NCI-H345 treated with DMSO at 0.1 percent for 48 hours (cell line): ENCODE results near the gene TMEM186.
"Not testable (repeated sequence)": the region's sequence is repeated elsewhere in the genome, so short reads cannot be mapped to it uniquely, and the experiment has no call there.

Source experiments
- DNase-seq: peaks from one replicate; lab custom pipeline; 2025; ENCODE audit not compliant: unreplicated experiment; lab: John Stamatoyannopoulos, UW

The TMEM186 gene

DNA sequence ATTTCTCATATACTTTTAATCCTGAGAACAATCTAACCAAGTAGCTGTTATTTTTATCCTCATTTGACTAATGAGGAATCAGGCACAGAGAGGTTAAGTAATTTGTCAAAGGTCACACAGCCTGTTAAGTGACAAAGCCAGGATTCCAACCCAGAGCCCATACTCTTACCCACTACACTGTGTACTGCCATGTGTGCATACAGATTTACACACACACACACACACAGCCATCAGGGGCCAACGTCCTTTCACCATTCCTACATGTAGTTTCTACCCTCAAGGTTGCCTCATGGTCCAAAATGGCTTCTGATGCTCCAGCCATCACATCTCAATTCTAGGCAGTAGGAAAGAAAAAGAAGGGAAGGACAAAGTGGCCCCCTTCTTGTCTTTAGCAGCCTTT, 22.1 kb downstream of the TMEM186 start:
- no peak for DNase-seq

DNA sequence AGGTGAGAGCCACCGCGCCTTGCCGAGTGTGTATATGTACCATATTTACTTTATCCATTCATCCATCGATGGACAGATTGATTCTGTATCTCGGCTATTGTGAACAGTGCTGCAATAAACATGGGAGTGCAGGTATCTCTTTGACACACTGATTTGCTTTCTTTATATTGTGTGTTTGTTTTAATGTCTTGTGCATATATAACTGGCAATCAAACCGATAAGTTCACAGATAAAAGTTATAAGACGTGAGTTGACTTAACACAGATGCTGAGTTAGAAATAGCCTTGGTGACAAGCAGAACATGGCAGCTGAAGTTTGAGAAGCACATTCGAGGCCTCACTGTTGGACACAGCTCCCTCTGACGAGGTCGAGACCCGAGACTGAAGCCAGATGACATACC, 23.2 kb downstream of the TMEM186 start:
- no peak for DNase-seq

DNA sequence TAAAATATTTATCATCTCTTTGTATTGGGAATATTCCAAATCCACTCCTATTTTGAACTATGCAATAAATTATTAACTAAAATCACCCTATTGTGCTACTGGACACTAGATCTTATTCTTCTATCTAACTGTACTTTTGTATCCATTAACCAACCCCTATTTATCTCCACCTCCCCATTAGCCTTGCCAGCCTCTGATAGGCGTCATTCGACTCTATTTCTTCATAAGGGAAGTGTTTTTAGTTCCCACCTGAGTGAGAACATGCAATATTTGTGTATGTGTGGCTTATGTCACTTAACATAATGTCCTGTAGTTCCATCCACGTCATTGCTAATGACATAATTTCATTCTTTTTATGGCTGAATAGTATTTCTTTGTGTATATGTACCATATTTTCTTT, 23.9 kb downstream of the TMEM186 start:
- no peak for DNase-seq

DNA sequence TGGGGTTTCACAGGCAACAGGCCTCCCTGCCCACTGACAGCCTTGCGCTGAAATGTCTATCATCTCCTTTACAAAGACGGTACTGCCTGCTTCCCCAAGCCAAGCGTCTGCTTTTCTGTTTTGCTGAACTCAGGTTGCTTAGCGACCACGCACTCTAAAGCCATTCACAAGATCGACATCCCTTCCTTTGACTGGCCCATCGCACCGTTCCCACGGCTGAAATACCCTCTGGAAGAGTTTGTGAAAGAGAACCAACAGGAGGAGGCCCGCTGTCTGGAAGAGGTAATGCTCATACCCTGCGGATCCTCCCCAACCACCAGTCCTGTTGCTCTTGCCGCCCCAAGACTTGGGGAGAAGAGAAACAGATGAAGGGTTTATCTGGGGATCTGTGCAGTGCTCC, 28.7 kb downstream of the TMEM186 start:
- DNase-seq: no peak

DNA sequence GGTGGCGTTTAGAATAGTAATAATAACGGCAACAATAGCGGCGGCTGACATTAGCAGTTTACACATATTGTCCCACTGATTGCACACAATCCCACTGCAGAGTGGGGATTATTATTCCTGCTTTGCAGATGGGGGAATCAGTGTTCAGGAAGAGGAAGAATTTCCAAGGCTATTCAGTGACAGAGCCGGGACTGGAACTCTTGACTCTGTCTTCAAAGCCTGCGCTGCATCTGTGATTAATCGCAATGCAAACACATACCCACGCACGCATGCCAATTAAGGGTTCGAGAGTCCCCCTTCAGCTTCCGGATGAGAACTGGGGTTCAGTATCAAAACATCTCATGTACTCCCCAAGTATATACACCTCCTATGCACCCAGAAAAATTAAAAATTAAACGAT, 29.2 kb downstream of the TMEM186 start:
- DNase-seq: no peak

DNA sequence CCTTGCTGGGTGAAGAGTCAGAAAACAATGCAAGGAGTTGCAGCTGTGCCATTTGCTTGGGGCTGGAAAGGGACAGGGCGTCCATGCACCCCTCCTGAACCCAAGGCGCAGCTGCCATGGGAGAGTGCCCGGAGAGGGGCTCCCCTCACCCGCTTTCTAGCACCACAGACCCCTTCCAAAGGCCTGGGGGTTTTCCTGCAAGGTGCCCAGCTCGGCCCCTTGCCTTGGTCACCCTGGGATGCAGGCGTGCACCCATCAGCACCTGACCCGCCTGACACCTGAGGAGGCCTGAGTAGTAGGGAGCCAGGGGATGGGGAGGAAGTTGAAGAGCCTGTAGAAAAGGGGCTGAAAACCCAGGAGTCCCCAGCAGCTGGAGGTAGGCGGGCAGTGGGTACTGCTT, 30.3 kb downstream of the TMEM186 start:
- DNase-seq: no peak

DNA sequence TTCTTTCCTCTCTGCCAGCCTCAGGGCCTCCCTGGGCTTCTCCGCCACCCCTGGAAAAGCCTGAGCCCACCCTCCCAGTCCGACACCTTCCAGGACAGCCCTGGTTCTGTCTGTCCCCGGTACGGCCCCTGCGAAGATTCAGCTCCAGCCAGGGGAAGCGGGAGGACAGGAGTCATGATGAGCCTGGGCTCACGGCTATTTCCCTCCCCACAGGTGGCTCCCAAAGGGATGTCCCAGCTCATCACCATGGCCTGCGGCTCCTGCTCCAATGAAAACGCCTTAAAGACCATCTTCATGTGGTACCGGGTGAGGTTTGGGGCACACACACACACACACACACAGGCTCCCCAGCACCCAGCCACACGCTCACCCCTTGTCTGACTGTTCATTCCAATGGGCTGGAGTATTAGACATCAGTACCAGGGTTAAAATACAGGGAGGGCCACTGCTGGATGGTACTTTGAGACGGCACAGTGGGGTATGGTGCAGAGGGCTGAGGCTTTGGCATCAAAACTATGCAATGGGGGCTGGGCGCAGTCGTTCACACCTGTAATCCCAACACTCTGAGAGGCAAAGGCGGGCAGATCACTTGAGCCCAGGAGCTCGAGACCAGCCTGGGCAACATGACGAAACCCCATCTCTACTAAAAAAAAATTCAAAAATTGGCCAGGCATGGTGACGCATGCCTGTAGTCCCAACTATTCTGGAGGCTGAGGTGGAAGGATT, 32.8 kb downstream of the TMEM186 start:
- no peak for DNase-seq

DNA sequence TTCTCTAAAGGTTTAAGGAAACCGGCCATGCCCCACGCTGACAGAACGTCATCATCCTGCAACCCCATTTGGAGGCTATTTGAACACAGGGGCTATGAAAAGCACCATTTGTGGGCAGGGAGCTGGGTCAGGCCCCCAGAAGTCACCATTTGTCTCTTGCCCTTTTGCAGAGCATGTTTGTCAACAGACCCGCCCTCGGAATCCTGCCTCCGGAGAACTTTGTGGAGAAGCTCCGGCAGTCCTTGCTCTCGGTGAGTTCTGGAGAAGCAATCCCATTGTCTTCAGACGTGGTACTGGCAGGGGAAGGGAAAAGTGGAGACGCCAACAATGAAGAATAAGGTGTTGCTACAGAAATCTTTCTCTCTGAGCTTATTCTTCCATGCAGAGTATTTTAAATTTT, 33.5 kb downstream of the TMEM186 start:
- no peak for DNase-seq

DNA sequence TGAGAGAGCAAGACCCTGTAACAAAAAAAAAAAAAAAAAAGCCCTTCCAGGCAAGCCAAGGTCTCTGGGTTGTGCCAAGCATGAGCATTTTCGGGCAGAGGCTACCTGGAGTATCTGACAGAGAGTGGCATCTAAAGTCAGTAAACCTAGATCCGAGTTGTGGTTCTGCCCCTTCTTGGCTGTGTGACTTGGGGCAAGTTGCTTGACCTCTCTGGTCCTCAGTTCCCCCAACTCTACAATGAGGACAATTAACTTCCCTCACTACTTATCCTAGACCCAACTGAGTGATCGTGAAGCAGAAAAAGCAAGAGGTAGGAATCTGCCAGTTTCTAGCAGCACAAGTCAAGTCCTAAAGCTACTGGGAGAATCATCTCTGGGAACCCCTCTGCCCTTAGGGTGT, 34.4 kb downstream of the TMEM186 start:
- no peak for DNase-seq

DNA sequence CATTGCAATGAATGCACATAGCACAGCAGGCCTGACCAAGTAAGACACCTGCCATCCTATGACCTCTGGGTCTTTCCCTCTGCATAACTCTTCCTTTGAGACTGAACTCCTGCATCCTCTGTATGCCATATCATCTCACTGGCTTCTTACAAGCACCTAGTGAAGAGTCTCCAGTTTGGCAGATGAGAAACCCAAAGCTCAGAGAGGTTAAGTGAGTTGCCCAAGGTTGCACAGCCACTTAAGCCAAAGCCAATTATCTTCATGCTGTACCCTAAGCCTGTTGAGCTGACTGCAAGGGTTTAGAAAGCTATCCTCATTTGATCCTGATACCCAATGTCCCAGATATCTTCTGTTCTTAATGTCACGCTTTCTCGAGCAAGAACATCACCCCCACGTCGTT, 35.2 kb downstream of the TMEM186 start:
- no peak for DNase-seq

DNA sequence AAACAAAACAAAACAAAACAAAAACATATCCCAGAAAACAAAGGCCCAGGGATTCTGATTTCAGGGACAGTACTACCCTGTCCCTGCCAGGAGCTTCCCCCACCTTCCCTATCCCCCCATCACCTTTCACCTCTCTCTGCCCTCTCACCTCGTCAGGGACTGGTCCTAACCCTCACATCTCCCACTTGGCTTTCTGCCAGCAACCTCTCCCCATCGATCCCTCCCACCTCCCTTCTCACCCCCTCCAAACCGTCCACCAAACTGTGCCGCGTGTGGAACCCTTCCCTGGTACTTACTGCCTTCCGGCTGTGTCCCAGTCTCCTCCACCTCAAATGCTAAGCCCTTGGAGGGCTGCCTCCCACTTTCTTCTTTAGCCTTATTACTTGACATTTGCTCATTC, 36.4 kb downstream of the TMEM186 start:
- no peak for DNase-seq

DNA sequence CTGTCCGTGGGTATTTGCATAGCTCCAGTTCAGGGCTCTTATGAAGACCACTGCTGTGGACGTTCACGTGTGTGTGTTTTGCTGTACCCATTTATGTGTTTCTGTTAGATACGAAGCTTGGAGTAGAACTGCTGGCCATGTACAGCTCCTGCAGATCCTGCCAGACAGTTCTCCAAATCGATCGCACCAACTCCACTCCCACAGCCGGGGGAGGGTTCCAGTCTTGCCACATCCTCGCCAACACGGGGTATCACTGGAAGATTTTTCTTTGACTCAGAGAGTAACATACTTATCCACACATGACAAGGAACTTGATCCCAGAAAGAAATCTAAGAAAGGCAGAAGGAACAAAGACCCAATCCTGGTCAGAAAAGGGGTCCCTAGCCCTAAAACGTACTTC, 37.4 kb downstream of the TMEM186 start:
- no peak for DNase-seq

DNA sequence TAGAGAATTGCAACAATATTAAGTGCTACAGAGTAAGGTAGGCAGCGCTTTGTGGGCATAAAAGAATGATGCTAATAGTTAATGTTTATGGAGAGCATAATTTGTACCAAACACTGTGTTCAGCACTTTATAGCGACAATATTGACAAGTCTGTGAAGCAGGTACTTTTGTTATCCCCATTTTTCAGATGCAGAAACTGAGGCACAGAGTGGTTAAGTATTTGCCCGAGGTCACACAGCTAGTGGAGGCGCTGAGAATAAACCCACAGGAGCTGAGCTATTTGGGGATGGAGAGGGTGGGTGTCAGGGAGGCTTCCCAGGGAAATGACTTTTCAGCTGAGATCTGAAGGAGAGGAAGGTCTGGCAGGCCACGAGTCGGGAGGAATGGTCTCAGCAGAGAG, 39.4 kb downstream of the TMEM186 start:
- DNase-seq: no peak

DNA sequence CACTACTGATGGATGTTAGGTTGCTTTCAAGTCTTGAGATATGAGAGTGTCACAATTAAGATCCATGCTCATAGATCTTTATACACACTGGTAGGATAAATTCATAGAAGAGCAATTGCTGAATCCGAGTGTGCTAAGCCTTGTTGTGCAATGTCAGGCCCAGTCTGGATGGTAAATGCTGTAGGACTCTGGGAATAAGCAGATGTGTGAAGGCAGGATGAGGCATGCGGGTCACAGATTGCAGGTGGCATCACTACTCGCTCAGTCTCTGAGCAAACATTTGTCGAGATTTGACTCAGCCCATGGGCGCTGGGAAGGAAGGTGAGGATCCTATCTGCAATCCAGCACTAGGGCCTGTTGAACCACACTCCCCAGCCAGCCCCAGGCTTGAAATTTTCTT, 40.7 kb downstream of the TMEM186 start:
- DNase-seq: no peak

DNA sequence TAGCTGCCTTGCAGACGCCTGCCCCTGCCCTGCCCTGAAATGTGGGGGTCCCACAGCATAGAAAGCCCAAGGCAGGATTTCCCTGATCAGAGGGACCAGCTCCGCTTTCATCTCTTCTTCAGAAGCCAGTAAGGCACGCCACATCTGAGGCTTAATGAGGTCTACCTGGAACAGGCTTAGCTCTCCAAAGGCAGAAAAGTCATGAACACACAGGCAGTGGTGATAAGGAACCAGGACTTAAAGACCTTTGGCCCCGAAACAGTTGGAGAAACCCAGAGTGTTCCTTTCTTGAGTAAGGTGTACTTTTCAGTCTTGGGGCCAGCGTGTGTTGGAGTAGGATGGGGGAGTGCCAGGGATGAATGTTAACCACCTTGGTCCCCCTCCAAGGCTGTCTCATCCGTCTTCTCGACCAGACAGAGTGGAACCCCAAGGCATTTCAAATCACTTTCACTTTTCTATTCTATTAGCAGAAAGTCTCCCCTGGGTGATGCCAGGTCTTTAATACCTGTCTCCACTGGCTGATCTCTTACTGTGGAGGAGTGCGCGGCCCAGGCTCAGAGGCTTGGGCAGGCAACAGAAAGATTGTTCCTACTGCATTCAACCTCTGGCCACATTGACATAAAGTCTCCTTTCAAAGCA, 43.9 kb downstream of the TMEM186 start:
- DNase-seq: no peak

DNA sequence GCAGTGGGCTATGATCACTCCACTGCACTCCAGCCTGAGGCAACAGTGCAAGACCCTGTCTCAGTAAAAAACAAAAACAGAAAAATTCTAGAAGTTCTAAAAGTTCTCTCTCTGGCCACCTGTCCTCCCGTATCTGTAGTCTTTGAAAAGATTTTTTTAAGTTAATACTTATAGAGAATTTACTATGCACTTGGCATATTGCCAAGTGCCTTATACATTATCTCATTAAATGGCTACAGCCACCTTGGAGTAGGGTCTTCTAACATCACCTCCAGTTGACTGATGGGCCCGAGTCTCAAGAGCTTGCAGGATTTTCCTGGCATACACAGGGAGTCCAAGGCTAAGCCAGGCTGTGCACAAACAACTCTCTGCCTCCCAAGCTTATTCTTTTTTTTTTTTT, 44.7 kb downstream of the TMEM186 start:
- DNase-seq: no peak

DNA sequence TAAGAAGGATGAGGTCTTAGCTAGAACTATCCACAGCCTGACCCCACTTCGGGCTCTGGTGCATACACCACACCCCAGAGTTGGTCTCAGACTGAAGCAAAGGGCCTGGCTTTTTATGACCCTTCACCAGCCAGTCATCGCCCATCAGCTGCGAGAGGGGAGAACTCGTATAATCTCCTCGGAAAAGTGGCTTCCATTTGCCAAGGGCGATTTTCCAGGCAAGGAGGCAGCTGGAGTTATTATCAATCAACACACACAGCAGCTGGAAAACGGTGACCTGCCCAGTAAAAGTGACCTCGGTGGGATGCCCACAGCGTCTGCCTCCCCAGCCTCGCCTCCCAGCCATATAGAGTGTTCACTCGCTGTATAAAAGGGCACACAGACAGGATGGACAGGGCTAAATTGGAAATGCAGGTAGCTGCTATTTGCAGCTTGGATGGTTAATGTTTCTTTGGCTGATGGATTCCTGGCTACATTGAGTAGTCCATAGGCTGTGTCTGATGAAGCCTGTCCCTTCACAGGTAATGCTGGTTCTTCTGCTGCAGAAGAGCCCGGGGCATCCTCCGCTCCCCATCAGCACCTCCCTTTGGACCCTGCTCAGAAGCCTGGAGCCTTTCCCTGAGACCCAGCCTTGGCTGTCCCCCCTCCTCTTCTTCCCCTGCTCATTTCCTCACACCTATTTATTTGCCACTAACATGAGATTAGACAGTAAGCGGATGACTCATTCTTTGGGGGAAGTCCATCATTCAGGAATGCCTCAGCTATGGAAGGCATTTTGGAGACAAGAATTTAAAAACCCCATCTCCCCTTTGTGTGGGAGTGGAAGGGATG, 45.7 kb downstream of the TMEM186 start:
- no peak for DNase-seq

DNA sequence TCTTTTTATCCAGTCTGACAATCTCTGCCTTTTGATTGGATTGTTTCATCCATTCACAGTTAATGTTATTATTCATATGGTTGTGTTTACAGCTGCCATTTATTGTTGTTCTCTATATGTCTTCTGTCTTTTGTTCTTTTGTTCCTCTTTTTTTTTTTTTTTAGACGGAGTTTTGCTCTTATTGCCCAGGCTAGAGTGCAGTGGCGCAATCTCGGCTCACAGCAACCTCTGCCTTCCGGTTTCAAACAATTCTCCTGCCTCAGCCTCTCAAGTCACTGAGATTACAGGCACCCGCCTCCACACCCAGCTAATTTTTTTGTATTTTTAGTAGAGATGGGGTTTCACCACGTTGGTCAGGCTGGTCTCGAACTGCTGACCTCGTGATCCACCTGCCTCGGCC, 48.5 kb downstream of the TMEM186 start:
- not testable (repeated sequence) for DNase-seq
